Activated T-cell treated with anti-CD3 and anti-CD28 coated beads, Interleukin-2, amount 50 U/mL, for 4 hours (primary cell): ENCODE measurements around the gene FBXO24. TPM values are rescaled to one million over a fixed set of nuclear protein-coding genes. Genes with fewer than 3 reads are reported as not detected.

ENCODE experiments used
- ATAC-seq, 2 donors: fragments of 200-7000 bp; cut with Tn5 transposase; one replicate each; pipeline ENCODE4 v1.10.0; 2021
- DNase-seq: peaks from one replicate; pipeline ENCODE4 v3.0.0-alpha.2; 2020
- H3K27me3 Mint-ChIP-seq: one replicate; pipeline ENCODE4 v1.8.0; 2021; ENCODE audit warnings: low read depth, mixed read lengths
- H3K36me3 Mint-ChIP-seq: one replicate; pipeline ENCODE4 v1.8.0; 2022; ENCODE audit warnings: mixed read lengths; ENCODE audit not compliant: insufficient read depth
- H3K4me1 Mint-ChIP-seq: one replicate; pipeline ENCODE4 v1.8.0; 2021; ENCODE audit warnings: low read depth, mixed read lengths
- H3K4me3 Mint-ChIP-seq: one replicate; pipeline ENCODE4 v1.8.0; 2021; ENCODE audit warnings: mild to moderate bottlenecking, moderate library complexity, mixed read lengths
- H3K9me3 Mint-ChIP-seq: one replicate; pipeline ENCODE4 v1.8.0; 2021; ENCODE audit warnings: mixed read lengths
- total RNA-seq, 3 donors: library from RNA; stranded (reverse); gene quantifications; one replicate each; pipeline ENCODE4 v1.2.1, GENCODE V29; 2021

The FBXO24 gene
- total RNA-seq, 3 donors from 2014 or later = 0.14 to 0.40 (median 0.34) TPM

GRCh38 chr7:100626530-100627237, 40.6 kb downstream of the FBXO24 start:
- peak; percentile 86 for DNase-seq
- peak; percentile 97 to 98 for ATAC-seq
- H3K4me1 Mint-ChIP-seq = peaks cover 20% of the 10 kb centered on the region
- peak overlapping the region; percentile 71 for H3K4me3 Mint-ChIP-seq
- no peaks in the 10 kb centered on the region for H3K9me3 Mint-ChIP-seq
- H3K27me3 Mint-ChIP-seq = no peaks in the 10 kb centered on the region
- peaks cover 1% of the 10 kb centered on the region for H3K36me3 Mint-ChIP-seq

GRCh38 chr7:100627238-100627549, 41.1 kb downstream of the FBXO24 start:
- peaks cover 1% of the 10 kb centered on the region for H3K36me3 Mint-ChIP-seq
- peaks cover 22% of the 10 kb centered on the region for H3K4me1 Mint-ChIP-seq
- DNase-seq (no peak), ATAC-seq (no peak)
- no peaks in the 10 kb centered on the region for H3K9me3 Mint-ChIP-seq
- H3K4me3 Mint-ChIP-seq = peak overlapping the region; percentile 71
- no peaks in the 10 kb centered on the region for H3K27me3 Mint-ChIP-seq

- H3K9me3 Mint-ChIP-seq = no peaks in the 10 kb centered on the region
- no peaks in the 10 kb centered on the region for H3K36me3 Mint-ChIP-seq
- H3K4me1 Mint-ChIP-seq = peaks cover 27% of the 10 kb centered on the region
- DNase-seq (no peak), ATAC-seq (no peak)
- H3K4me3 Mint-ChIP-seq = no peak overlapping the region
- no peaks in the 10 kb centered on the region for H3K27me3 Mint-ChIP-seq
Observed at GRCh38 chr7:100629117-100629716, 43.1 kb downstream of the FBXO24 start.

GRCh38 chr7:100630066-100630465, 43.9 kb downstream of the FBXO24 start:
- Mint-ChIP-seq H3K27me3 (no peaks in the 10 kb centered on the region), H3K4me1 (peaks cover 24% of the 10 kb centered on the region), H3K9me3 (no peaks in the 10 kb centered on the region), H3K4me3 (no peak overlapping the region), H3K36me3 (no peaks in the 10 kb centered on the region)
- DNase-seq (no peak), ATAC-seq (no peak)

GRCh38 chr7:100632951-100633717, 47.0 kb downstream of the FBXO24 start:
- ATAC-seq (peak; percentile 75 to 78), DNase-seq (peak; percentile 50)
- Mint-ChIP-seq H3K27me3 (no peaks in the 10 kb centered on the region), H3K9me3 (no peaks in the 10 kb centered on the region), H3K36me3 (peaks cover 2% of the 10 kb centered on the region), H3K4me3 (peak overlapping the region; percentile 87), H3K4me1 (peaks cover 16% of the 10 kb centered on the region)

- Mint-ChIP-seq H3K4me1 (no peaks in the 10 kb centered on the region), H3K9me3 (no peaks in the 10 kb centered on the region), H3K36me3 (peaks cover 2% of the 10 kb centered on the region), H3K4me3 (no peak overlapping the region), H3K27me3 (no peaks in the 10 kb centered on the region)
- no peak for DNase-seq
- no peak for ATAC-seq
Observed at GRCh38 chr7:100639995-100640516, 53.9 kb downstream of the FBXO24 start.

GRCh38 chr7:100640517-100641440, 54.7 kb downstream of the FBXO24 start:
- Mint-ChIP-seq H3K4me1 (no peaks in the 10 kb centered on the region), H3K9me3 (no peaks in the 10 kb centered on the region), H3K36me3 (peaks cover under 1% of the 10 kb centered on the region), H3K4me3 (no peak overlapping the region), H3K27me3 (no peaks in the 10 kb centered on the region)
- no peak for ATAC-seq
- DNase-seq = no peak

GRCh38 chr7:100641463-100641859, 55.3 kb downstream of the FBXO24 start, which contains the start of gene TFR2:
TFR2 (minus strand) TSS chr7:100641552; CDS start chr7:100641509, 43 bp downstream.
- H3K27me3 Mint-ChIP-seq = peaks cover 5% of the 10 kb centered on the region
- ATAC-seq (no peak), DNase-seq (no peak)
- no peaks in the 10 kb centered on the region for H3K36me3 Mint-ChIP-seq
- no peak within 1 kb of the TSS for H3K4me3 Mint-ChIP-seq
- no peaks in the 10 kb centered on the region for H3K9me3 Mint-ChIP-seq
- no peaks in the 10 kb centered on the region for H3K4me1 Mint-ChIP-seq

GRCh38 chr7:100641860-100642533, 55.9 kb downstream of the FBXO24 start:
- Mint-ChIP-seq H3K9me3 (no peaks in the 10 kb centered on the region), H3K36me3 (no peaks in the 10 kb centered on the region), H3K27me3 (peaks cover 9% of the 10 kb centered on the region), H3K4me3 (no peak overlapping the region), H3K4me1 (no peaks in the 10 kb centered on the region)
- ATAC-seq = no peak
- DNase-seq = no peak

- ATAC-seq = peak; percentile 50 to 72
- Mint-ChIP-seq H3K36me3 (no peaks in the 10 kb centered on the region), H3K9me3 (no peaks in the 10 kb centered on the region), H3K4me3 (no peak overlapping the region), H3K4me1 (no peaks in the 10 kb centered on the region), H3K27me3 (peaks cover 12% of the 10 kb centered on the region)
- no peak for DNase-seq
Observed at GRCh38 chr7:100642534-100642907, 56.4 kb downstream of the FBXO24 start.

- peaks cover 45% of the 10 kb centered on the region for H3K27me3 Mint-ChIP-seq
- no peaks in the 10 kb centered on the region for H3K36me3 Mint-ChIP-seq
- no peak overlapping the region for H3K4me3 Mint-ChIP-seq
- peaks cover 2% of the 10 kb centered on the region for H3K4me1 Mint-ChIP-seq
- no peak for ATAC-seq
- DNase-seq = no peak
- no peaks in the 10 kb centered on the region for H3K9me3 Mint-ChIP-seq
Observed at GRCh38 chr7:100649826-100650565, 63.9 kb downstream of the FBXO24 start.
